GM18526 (cell line): Measurements from ENCODE around the gene BLID.

ENCODE experiments used
- POLR2A ChIP-seq: IDR thresholded peaks from 3 replicates; pipeline ENCODE4 v1.6.1; 2011; ENCODE audit not compliant: insufficient read length; ENCODE audit errors: extremely low read depth

The BLID gene

GRCh38 chr11:122120096-122120495 is 4.1 kb upstream of the BLID start:
- no peak for TF ChIP-seq POLR2A

- no peak for TF ChIP-seq POLR2A
Observed at GRCh38 chr11:122116591-122116990, 576 bp upstream of the BLID start.

- TF ChIP-seq POLR2A: no peak
Observed at GRCh38 chr11:122114976-122115375, 1.0 kb downstream of the BLID start.

GRCh38 chr11:122113836-122114825 is 1.9 kb downstream of the BLID start:
- TF ChIP-seq POLR2A: no peak

GRCh38 chr11:122112470-122113365 is 3.3 kb downstream of the BLID start:
- no peak for TF ChIP-seq POLR2A

- no peak for TF ChIP-seq POLR2A
Observed at GRCh38 chr11:122109932-122110331, 6.1 kb downstream of the BLID start.

- TF ChIP-seq POLR2A: no peak
Observed at GRCh38 chr11:122108828-122109227, 7.2 kb downstream of the BLID start.

- TF ChIP-seq POLR2A: no peak
Observed at GRCh38 chr11:122108192-122108799, 7.7 kb downstream of the BLID start.

- no peak for TF ChIP-seq POLR2A
Observed at GRCh38 chr11:122107566-122107965, 8.4 kb downstream of the BLID start.

GRCh38 chr11:122107045-122107444 is 9.0 kb downstream of the BLID start:
- TF ChIP-seq POLR2A: no peak

GRCh38 chr11:122105044-122105758 is 10.8 kb downstream of the BLID start:
- TF ChIP-seq POLR2A: no peak

- TF ChIP-seq POLR2A: no peak
Observed at GRCh38 chr11:122104341-122104740, 11.7 kb downstream of the BLID start.

GRCh38 chr11:122103726-122104125 is 12.3 kb downstream of the BLID start:
- no peak for TF ChIP-seq POLR2A

- TF ChIP-seq POLR2A: no peak
Observed at GRCh38 chr11:122103321-122103720, 12.7 kb downstream of the BLID start.

GRCh38 chr11:122102426-122102825 is 13.6 kb downstream of the BLID start:
- no peak for TF ChIP-seq POLR2A
